GM20431 (cell line): ENCODE measurements around the gene INCENP.
"Not testable (repeated sequence)": the region's sequence is repeated elsewhere in the genome, so short reads cannot be mapped to it uniquely, and the experiment has no call there.

Experiments used
- in situ Hi-C: fragments of 300-500 bp; cut with MseI, MboI; formaldehyde crosslinking; loops from one replicate; pipeline ENCODE4 v1.15.0; 2020; ENCODE audit warnings: low sequenced_read_pairs; ENCODE audit not compliant: unreplicated experiment

INCENP gene

DNA sequence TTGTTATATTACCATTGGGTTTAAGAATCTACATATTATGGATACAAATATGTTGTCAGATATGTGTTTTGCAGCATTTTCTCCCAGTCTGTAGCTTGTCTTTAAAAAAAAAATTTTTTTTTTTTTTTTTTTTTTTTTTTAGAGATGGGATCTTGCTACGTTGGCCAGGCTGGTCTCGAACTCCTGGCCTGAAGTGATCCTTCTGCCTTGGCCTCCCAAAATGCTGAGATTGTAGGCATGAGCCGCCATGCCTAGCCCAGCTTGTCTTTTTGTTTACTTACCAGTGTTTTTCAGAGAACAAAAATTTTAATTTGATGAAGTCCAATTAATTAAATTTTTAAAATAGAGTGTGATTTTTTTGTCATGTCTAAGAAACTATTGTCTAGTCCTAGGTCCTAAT, 29.8 kb downstream of the INCENP start:
- in situ Hi-C loops: no loop called here

DNA sequence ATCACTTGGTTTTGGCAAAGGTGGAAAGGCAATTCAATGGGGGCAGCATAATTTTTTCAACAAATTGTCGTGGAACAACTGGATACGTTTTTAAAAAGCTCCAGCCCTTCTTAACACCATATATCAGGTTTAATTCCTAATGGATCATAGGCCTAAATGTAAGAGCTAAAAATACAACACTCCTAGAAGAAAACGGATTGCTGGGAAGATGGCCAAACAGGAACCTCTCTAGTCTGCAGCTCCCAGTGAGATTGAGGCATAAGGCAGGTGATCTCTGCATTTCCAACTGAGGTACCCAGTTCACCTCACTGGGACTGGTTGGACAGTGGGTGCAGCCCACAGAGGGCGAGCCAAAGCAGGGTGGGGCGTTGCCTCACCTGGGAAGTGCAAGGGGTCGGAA, 33.8 kb downstream of the INCENP start:
- in situ Hi-C loops: no loop called here

GRCh38 chr11:62166371-62166770, 42.6 kb downstream of the INCENP start:
- in situ Hi-C loops: no loop called here

DNA sequence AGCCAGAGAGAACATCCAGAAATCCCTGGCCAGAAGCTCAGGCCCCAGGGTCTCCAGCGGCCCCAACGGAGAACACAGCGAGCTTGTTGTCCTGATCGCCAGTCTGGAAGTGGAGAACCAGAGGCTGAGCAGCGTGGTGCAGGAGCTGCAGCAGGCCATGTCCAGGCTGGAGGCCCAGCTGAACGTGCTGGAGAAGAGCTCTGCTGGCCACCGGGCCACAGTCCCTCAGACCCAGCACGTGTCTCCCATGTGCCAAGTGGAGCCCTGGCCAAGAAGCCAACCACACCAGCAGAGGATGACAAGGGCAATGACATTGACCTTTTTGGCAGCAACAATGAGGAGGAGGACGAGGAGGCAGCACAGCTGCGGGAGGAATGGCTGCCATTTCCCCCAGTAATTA, 45.6 kb downstream of the INCENP start:
- in situ Hi-C loops: no loop called here

- in situ Hi-C loops: no loop called here
Measured at GRCh38 chr11:62169935-62170334, 46.1 kb downstream of the INCENP start.

- in situ Hi-C loops: no loop called here
Measured at GRCh38 chr11:62171261-62171723, 47.5 kb downstream of the INCENP start.

DNA sequence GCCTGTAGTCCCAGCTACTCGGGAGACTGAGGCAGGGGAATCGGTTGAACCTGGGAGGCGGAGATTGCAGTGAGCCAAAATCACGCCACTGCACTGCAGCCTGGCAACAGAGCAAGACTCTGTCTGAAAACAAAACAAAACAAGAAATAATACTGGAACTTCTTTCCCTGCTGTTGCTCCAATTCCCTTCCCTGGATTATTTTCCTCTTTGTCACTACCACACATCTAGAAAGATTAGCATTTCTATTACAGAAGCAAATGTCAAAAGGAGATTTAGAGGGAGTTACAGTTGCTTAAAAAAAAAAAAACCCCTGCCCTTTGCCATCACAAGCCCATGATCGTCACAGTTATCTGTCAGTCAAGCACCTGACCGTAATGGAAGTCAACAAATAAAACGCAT, 48.5 kb downstream of the INCENP start:
- in situ Hi-C loops: no loop called here

DNA sequence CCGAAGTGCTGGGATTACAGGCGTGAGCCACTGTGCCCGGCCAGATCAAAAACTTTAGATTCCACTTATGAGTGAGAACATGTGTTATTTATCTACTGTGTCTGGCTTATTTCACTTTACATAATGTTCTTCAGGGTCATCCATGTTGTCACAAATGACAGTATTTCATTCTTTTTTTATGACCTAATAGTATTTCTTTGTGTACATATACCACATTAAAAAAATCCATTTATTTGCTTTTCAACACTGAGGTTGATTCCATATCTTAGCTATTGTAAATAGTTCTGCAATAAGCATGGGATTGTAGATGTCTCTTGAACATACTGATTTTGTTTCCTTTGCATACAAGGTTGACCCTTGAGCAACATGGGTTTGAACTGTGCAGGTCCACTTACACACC, 53.0 kb downstream of the INCENP start:
- in situ Hi-C loops: no loop called here

DNA sequence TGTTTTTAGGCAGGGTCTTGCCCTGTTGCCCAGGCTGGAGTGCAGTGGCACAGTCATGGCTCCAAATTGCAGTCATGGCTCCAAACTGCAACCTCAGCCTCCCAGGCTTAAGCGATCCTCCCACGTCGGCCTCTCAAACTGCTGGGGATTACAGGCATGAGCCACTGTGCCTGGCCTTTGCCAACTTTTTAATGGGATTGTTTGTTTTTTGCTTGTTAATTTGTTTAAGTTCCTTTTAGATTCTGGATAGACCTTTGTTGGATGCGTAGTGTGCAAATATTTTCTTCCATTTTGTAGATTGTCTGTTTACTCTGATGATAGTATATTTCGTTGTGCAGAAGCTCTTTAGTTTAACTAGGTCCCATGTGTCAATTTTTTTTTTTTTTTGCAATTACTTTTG, 56.2 kb downstream of the INCENP start:
- in situ Hi-C loops: no loop called here

DNA sequence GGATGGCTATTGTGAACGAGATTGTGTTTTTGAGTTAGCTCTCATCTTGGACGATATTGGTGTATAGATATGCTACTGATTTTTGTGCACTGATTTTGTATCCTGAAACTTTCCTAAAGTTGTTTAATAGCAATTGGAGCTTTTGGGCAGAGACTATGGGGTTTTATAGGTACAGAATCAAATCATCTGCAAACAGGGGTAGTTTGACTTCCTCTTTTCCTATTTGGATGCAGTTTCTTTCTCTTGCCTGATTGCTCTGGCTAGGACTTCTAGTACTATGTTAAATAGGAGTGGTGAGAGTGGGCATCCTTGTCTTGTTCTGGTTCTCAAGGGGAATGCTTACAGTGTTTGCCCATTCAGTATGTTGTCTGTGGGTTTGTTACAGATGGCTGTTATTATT, 57.3 kb downstream of the INCENP start:
- in situ Hi-C loops: no loop called here

DNA sequence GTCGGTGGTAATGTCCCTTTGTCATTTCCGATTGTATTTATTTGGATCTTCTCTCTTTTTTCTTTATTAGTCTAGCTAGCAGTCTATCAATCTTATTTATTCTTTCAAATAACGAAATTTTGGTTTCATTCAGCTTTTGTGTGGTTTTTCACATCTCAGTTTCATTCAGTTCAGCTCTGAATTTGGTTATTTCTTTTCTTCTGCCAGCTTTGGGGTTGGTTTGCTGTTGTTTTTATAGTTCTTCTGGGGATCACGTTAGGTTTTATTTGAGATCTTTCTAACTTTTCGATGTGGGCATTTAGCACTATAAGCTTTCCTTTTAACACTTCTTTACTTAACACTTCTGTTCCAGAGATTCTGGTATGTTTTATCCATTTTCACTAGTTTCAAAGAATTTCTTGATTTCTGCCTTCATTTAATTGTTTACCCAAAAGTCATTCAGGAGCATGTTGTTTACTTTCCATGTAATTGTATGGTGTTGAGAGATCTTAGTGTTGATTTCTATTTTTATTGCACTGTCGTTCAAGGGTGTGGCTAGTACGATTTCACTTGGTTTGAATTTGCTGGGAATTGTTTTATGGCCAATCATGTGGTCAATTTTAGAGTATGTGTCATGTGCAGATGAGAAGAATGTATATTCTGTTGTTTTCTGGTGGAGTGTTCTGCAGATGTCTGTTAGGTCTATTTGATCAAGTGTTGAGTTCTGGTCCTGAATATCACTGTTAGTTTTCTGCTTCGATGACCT, 58.5 kb downstream of the INCENP start:
- in situ Hi-C loops: no loop called here

DNA sequence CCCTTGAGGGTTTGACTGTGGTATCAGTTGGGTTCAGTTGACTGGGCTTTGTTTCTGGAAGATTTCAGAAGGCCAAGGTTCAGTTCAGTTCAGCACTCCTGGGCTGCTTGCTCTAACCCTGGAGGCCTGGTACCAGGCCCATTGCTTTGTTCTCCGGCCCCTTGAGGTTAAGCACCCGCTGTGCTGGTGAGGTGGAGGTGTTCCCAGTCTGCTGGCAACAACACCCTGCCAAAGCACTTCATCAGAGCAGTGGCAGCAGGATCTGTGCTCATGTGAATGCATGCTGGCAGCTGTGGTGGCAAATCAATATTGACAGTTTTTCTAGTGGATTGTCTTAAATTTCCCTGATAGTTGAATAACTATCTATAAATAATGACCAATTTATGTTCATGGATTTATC, 62.4 kb downstream of the INCENP start:
- in situ Hi-C loops: no loop called here

GRCh38 chr11:62190011-62190410, 66.2 kb downstream of the INCENP start, which contains the start of gene SCGB1D1:
TSS of gene SCGB1D1 (plus strand) at chr11:62190216. CDS start at chr11:62190285, 69 bp downstream.
- in situ Hi-C loops: no loop called here

DNA sequence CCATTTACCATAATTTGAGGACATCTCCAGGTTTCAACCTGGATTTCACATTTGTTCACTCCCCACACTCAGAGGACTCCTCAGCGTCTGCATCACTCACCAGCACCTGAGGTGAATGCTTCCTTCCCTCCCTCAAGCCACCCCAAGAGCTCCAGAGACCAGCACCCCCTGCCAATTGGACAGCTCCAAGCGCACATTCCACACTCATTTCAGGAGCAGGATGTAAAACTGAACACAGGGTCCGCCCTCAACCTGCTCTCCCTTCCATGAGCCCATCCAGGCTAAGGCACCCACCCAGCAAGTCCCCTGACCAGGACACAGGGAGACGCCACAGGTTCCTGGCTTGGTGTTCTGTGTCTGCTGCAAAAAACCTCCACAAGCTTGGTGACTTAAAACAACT, 70.1 kb downstream of the INCENP start:
- in situ Hi-C loops: no loop called here

DNA sequence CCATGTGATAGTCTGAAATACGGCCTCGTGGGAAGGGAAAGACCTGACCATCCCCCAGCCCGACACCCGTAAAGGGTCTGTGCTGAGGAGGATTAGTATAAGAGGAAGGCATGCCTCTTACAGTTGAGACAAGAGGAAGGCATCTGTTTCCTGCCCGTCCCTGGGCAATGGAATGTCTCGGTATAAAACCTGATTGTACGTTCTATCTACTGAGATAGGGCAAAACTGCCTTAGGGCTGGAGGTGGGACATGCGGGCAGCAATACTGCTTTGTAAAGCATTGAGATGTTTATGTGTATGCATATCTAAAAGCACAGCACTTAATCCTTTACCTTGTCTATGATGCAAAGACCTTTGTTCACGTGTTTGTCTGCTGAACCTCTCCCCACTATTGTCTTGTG, 71.2 kb downstream of the INCENP start:
- in situ Hi-C loops: not testable (repeated sequence)

- in situ Hi-C loops: no loop called here
Measured at GRCh38 chr11:62195945-62196344, 72.1 kb downstream of the INCENP start.

- in situ Hi-C loops: not testable (repeated sequence)
Measured at GRCh38 chr11:62197400-62197799, 73.6 kb downstream of the INCENP start.

GRCh38 chr11:62201376-62201775, 77.6 kb downstream of the INCENP start:
- in situ Hi-C loops: no loop called here
